ENCODE measurements around the gene SLC46A2. TPM values are rescaled to one million over a fixed set of nuclear protein-coding genes. Genes with fewer than 3 reads are reported as not detected.

SLC46A2 gene
- total RNA-seq, 2 donors from 2014 or later: 0.78 TPM; not detected in 1

GRCh38 chr9:112836394-112836793, 54.3 kb downstream of the SLC46A2 start:
- WGBS, 2 donors: 21 to 27% methylated on average over 3 of the region's 3 CpGs
- Histone ChIP-seq H3K36me3 (replicated peaks in 1 of 2; ENCODE audit: insufficient read depth in 1 of 2, low read depth in 2 of 2) (no peaks in the 10 kb centered on the region), H3K4me3 (no peak overlapping the region), H3K9me3 (no peaks in the 10 kb centered on the region), H3K27me3 (no peaks in the 10 kb centered on the region), H3K27ac (peak overlapping the region in 2 of 4 donors; percentile 0 to 5), H3K4me1 (peaks cover 18% of the 10 kb centered on the region)
- DNase-seq (peak in 1 of 4 donors; percentile 36), ATAC-seq (peak; percentile 33)
- TF ChIP-seq CTCF (IDR thresholded peaks at IDR 0.05): no peak
- no peak for TF ChIP-seq POLR2A (IDR thresholded peaks at IDR 0.05)
- intact Hi-C loops (cut with DNase I): no loop called here

- WGBS, 2 donors: 88 to 89% methylated on average over 4 of the region's 4 CpGs
- DNase-seq: no peak
Measured at GRCh38 chr9:112833081-112833480, 57.6 kb downstream of the SLC46A2 start.

GRCh38 chr9:112831969-112832368, 58.7 kb downstream of the SLC46A2 start:
- no peaks in the 10 kb centered on the region for H3K9me3 ChIP-seq
- H3K4me3 ChIP-seq: no peak overlapping the region
- DNase-seq (no peak), ATAC-seq (no peak)
- 59 to 74% methylated on average over 3 of the region's 3 CpGs for WGBS, 2 donors
- H3K27ac ChIP-seq: peak overlapping the region in 1 of 4 donors; percentile 7
- peaks cover 18% of the 10 kb centered on the region for H3K4me1 ChIP-seq
- intact Hi-C loops (cut with DNase I): no loop called here
- TF ChIP-seq CTCF (IDR thresholded peaks at IDR 0.05): no peak
- no peak for TF ChIP-seq POLR2A (IDR thresholded peaks at IDR 0.05)
- no peaks in the 10 kb centered on the region for H3K36me3 ChIP-seq (replicated peaks in 1 of 2; ENCODE audit: insufficient read depth in 1 of 2, low read depth in 2 of 2)
- no peaks in the 10 kb centered on the region for H3K27me3 ChIP-seq

More at GRCh38 chr9:112833081-112833480, 57.6 kb downstream of the SLC46A2 start:
- no peaks in the 10 kb centered on the region for H3K36me3 ChIP-seq (replicated peaks in 1 of 2; ENCODE audit: insufficient read depth in 1 of 2, low read depth in 2 of 2)
- peaks cover 21% of the 10 kb centered on the region for H3K4me1 ChIP-seq
- H3K4me3 ChIP-seq: no peak overlapping the region
- intact Hi-C loops (cut with DNase I): no loop called here
- TF ChIP-seq CTCF (IDR thresholded peaks at IDR 0.05): no peak
- TF ChIP-seq POLR2A (IDR thresholded peaks at IDR 0.05): no peak
- no peak for ATAC-seq
- H3K27ac ChIP-seq: no peak overlapping the region
- H3K27me3 ChIP-seq: no peaks in the 10 kb centered on the region
- no peaks in the 10 kb centered on the region for H3K9me3 ChIP-seq

- H3K27ac ChIP-seq: peak overlapping the region in 2 of 4 donors; percentile 7 to 42
- H3K4me1 ChIP-seq: peaks cover 12% of the 10 kb centered on the region
- H3K27me3 ChIP-seq: no peaks in the 10 kb centered on the region
- no peaks in the 10 kb centered on the region for H3K9me3 ChIP-seq
- WGBS, 2 donors: 51 to 65% methylated on average over 5 of the region's 5 CpGs
- no peak for TF ChIP-seq CTCF (IDR thresholded peaks at IDR 0.05)
- no peak for TF ChIP-seq POLR2A (IDR thresholded peaks at IDR 0.05)
- intact Hi-C loops (cut with DNase I): no loop called here
- H3K36me3 ChIP-seq (replicated peaks in 1 of 2; ENCODE audit: insufficient read depth in 1 of 2, low read depth in 2 of 2): no peaks in the 10 kb centered on the region
- ATAC-seq: peak; percentile 42
- no peak overlapping the region for H3K4me3 ChIP-seq
- peak in 2 of 4 donors; percentile 29 to 33 for DNase-seq
Measured at GRCh38 chr9:112831281-112831851, 59.3 kb downstream of the SLC46A2 start.

Other genes starting within 250 kb of the SLC46A2 start
- gene INIP, start 172.8 kb downstream of the SLC46A2 start, total RNA-seq: 10 to 100 TPM; 13.5 to 14.5 TPM
- 1 to 10 TPM; 4.6 to 8.6 TPM for gene SNX30, start 140.1 kb downstream of the SLC46A2 start, total RNA-seq
- 1 to 10 TPM in 1 of 2 donors, not detected in 1; 2.6 TPM for gene ZNF883, start 121.3 kb upstream of the SLC46A2 start, total RNA-seq
- 1 to 10 TPM in 1 of 2 donors, under 1 TPM in 1; 0.33 to 4.4 TPM for gene ZFP37, start 165.8 kb upstream of the SLC46A2 start, total RNA-seq